Measurements from ENCODE around the gene GALR3.

The GALR3 gene

GRCh38 chr22:37819105-37819433, 4.1 kb upstream of the GALR3 start:
- no peak for DNase-seq (ENCODE audit: low read depth in 2 of 2, low spot score in 1 of 2)

- no peak for DNase-seq (ENCODE audit: low read depth in 2 of 2, low spot score in 1 of 2)
These were observed 2.8 kb upstream of the GALR3 start for GRCh38 chr22:37820350-37820749.

- no peak for DNase-seq (ENCODE audit: low read depth in 2 of 2, low spot score in 1 of 2)
These were observed 926 bp upstream of the GALR3 start for GRCh38 chr22:37822079-37822833.

- no peak for DNase-seq (ENCODE audit: low read depth in 2 of 2, low spot score in 1 of 2)
These were observed 1.8 kb downstream of the GALR3 start for GRCh38 chr22:37824674-37825641.

GRCh38 chr22:37827056-37827455, 3.9 kb downstream of the GALR3 start:
- no peak for DNase-seq (ENCODE audit: low read depth in 2 of 2, low spot score in 1 of 2)

- DNase-seq (ENCODE audit: low read depth in 2 of 2, low spot score in 1 of 2): no peak
These were observed 7.1 kb downstream of the GALR3 start for GRCh38 chr22:37830093-37830842.

- DNase-seq (ENCODE audit: low read depth in 2 of 2, low spot score in 1 of 2): no peak
These were observed 8.3 kb downstream of the GALR3 start for GRCh38 chr22:37831472-37831871.

GRCh38 chr22:37832022-37832857, 9.1 kb downstream of the GALR3 start:
- DNase-seq (ENCODE audit: low read depth in 2 of 2, low spot score in 1 of 2): no peak

GRCh38 chr22:37842015-37842793, 19.0 kb downstream of the GALR3 start:
- no peak for DNase-seq (ENCODE audit: low read depth in 2 of 2, low spot score in 1 of 2)

- peak; percentile 11 to 13 for DNase-seq (ENCODE audit: low read depth in 2 of 2, low spot score in 1 of 2)
These were observed 20.5 kb downstream of the GALR3 start for GRCh38 chr22:37843741-37844089.

- DNase-seq (ENCODE audit: low read depth in 2 of 2, low spot score in 1 of 2): no peak
These were observed 21.7 kb downstream of the GALR3 start for GRCh38 chr22:37844904-37845329.

GRCh38 chr22:37846433-37846832, 23.3 kb downstream of the GALR3 start:
- DNase-seq (ENCODE audit: low read depth in 2 of 2, low spot score in 1 of 2): no peak

- DNase-seq (ENCODE audit: low read depth in 2 of 2, low spot score in 1 of 2): no peak
These were observed 25.5 kb downstream of the GALR3 start for GRCh38 chr22:37848587-37849088.

GRCh38 chr22:37849089-37849751, 26.0 kb downstream of the GALR3 start, which contains the start of gene EIF3L:
Gene EIF3L, plus strand, starts transcription at chr22:37849419. Its CDS starts 31 bp downstream, at chr22:37849450.
- DNase-seq (ENCODE audit: low read depth in 2 of 2, low spot score in 1 of 2): peak; percentile 67 to 79

GRCh38 chr22:37850801-37851200, 27.6 kb downstream of the GALR3 start:
- no peak for DNase-seq (ENCODE audit: low read depth in 2 of 2, low spot score in 1 of 2)

- no peak for DNase-seq (ENCODE audit: low read depth in 2 of 2, low spot score in 1 of 2)
These were observed 29.2 kb downstream of the GALR3 start for GRCh38 chr22:37852418-37852817.

GRCh38 chr22:37854946-37855345, 31.8 kb downstream of the GALR3 start:
- DNase-seq (ENCODE audit: low read depth in 2 of 2, low spot score in 1 of 2): no peak

GRCh38 chr22:37855462-37855861, 32.3 kb downstream of the GALR3 start:
- no peak for DNase-seq (ENCODE audit: low read depth in 2 of 2, low spot score in 1 of 2)

- no peak for DNase-seq (ENCODE audit: low read depth in 2 of 2, low spot score in 1 of 2)
These were observed 37.7 kb downstream of the GALR3 start for GRCh38 chr22:37860796-37861421.
